LNCAP (cell line): ENCODE results near the gene TMEM218.

Source experiments
- CTCF ChIP-seq: fragments of 450-650 bp; IDR thresholded peaks from 2 replicates; pipeline ENCODE4 v1.5.1; 2017; ENCODE audit warnings: mild to moderate bottlenecking

TMEM218 gene

GRCh38 chr11:125076378-125076945, 35.0 kb downstream of the TMEM218 start:
- TF ChIP-seq CTCF = no peak

- no peak for TF ChIP-seq CTCF
These were observed 35.5 kb downstream of the TMEM218 start for GRCh38 chr11:125075900-125076317.

GRCh38 chr11:125075242-125075625, 36.2 kb downstream of the TMEM218 start:
- TF ChIP-seq CTCF = no peak

- no peak for TF ChIP-seq CTCF
These were observed 36.8 kb downstream of the TMEM218 start for GRCh38 chr11:125074511-125075241.

GRCh38 chr11:125073616-125074483, 37.6 kb downstream of the TMEM218 start:
- no peak for TF ChIP-seq CTCF

- TF ChIP-seq CTCF = no peak
These were observed 38.4 kb downstream of the TMEM218 start for GRCh38 chr11:125072961-125073590.

GRCh38 chr11:125072218-125072960, 39.0 kb downstream of the TMEM218 start:
- no peak for TF ChIP-seq CTCF
